HG03354 (cell line): ENCODE measurements around the gene ICE1.
"Not testable (repeated sequence)": the region's sequence is repeated elsewhere in the genome, so short reads cannot be mapped to it uniquely, and the experiment has no call there.

ENCODE experiments used
- ATAC-seq: cut with Tn5 transposase; IDR thresholded peaks from one replicate; pipeline ENCODE4 v1.9.1; 2021; ENCODE audit warnings: mild to moderate bottlenecking; ENCODE audit not compliant: unreplicated experiment, poor library complexity, severe bottlenecking

ICE1 gene

DNA sequence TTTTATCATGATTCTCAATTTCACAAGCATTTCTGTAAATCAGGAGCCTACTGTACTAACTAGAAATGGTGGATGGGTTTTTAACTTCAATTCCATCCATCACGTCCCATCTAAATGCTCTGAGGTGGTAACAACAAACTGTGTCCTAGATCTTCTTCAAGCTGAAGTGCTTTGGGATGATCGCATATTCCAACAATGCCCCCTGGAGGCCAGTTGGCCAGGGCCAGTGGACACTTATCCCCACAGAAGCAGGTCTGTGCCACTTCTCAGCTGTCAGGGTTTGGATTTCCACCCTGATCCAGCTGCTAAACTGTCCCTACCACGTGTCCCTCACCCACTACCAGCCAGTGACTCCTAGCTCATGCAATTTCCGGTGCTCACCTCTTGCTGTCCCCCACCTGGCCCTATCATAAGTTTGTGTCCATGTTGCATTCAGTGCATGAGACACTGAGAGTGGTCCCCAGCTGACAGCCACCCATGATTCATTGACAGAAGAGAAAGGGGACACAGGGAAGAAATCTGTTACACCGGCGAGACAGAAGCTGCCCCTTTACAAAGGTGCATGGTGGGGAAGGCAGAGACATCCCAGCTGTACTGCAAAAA lies 28.0 kb upstream of the ICE1 start:
- not testable (repeated sequence) for ATAC-seq

DNA sequence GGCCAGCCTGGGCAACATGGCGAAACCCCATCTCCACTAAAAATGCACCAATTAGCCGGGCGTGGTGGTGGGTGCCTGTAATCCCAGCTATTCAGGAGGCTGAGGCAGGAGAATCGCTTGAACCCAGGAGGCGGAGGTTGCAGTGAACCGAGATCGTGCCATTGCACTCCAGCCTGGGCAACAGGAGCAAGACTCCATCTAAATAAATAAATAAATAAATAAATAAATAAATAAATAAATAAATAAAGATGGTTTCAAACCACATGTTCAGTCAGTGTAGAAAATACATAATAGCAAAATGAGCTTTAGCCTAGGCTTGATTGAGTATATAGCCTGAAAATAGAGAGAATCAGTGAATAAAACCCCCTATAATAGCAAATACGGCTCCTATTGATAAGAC lies 27.4 kb upstream of the ICE1 start:
- not testable (repeated sequence) for ATAC-seq

DNA sequence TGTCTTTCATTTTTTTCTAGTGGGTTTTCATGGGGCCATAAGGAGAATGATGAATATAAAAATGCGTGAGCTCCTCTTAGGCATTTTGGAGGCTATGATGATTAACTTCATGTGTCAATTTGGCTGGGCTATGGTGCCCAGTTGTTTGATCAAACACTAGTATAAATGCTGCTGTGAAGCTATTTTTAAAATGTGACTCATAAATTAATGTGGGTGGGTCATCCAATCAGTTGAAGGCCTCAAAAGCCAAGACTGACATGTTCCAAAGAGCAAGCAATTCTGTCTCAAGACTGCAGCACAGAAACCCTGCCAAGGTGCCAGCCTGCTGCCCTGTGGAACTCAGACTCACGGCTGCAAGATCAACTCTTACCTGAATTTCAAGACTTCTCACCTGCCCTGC lies 24.4 kb upstream of the ICE1 start:
- no peak for ATAC-seq

DNA sequence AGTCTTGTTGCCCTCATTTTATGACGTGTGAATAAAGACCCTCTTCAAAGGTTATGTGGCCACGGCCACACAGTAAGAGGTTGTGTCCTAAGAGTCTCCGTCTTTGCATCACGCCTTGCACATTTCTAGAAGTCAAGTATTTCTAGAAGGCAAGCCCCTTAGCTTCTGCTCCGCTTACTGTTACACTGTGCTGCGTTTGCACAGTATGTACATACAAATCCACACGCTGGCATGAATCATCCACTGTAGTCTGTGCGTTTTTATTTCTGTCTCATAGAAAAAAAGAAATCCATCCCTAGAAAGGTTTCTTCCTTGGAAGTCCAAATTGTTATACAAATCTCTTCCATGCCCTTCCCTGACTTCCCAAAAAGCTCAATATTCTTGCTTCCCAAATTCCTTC lies 21.4 kb upstream of the ICE1 start:
- ATAC-seq = no peak

GRCh38 chr5:5403741-5404140 lies 18.7 kb upstream of the ICE1 start:
- no peak for ATAC-seq

DNA sequence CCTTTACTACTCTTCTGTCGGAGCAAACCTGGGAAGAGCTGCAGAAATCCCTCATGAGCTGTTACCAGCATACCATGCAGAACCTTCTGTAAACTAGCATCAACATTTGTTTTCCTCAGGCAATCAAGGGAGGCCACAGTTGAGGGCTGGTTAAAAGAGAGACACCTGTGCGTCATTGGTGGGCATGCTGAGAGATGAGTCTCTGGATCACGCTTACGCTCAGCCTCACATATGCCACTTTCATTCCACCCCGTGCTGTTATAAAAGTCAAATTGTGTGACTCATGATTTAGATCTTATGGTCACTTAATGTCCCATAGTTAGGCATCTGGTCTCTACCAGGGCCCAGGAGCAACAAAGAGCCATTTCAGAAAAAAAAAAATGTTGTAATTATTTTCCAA lies 18.1 kb upstream of the ICE1 start:
- ATAC-seq = no peak

DNA sequence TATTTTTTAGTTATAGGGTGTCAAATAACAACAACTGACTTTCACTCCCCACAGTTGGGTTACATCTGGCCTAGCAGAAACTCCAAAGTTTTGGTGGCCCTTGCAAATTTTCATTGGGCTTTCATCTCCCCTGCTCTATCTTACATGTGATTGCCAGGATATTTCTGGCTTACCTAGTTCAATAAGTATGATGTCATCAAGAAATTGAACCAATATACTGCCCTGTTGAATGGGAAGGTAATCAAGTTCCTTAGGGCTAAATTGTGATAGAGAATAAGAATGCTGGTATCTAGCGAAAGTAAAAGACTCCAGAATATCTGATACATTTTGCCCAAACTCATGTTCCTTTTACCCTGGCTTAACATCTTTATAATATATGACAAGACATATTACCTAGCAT lies 17.0 kb upstream of the ICE1 start:
- no peak for ATAC-seq

- ATAC-seq = no peak
Measured at GRCh38 chr5:5407924-5408323, 14.6 kb upstream of the ICE1 start.

GRCh38 chr5:5409151-5409810 lies 13.2 kb upstream of the ICE1 start:
- ATAC-seq = no peak

DNA sequence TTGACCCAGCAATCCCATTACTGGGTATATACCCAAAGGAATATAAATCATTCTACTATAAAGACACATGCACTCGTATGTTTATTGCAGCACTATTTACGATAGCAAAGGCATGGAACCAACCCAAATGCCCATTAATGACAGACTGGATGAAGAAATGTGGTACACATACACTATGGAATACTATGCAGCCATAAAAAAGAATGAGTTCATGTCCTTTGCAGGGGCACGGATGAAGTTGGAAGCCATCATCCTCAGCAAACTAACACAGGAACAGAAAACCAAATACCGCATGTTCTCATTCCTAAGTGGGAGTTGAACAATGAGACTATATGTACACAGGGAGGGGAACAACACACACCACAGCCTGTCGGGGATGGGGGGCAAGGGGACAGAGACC lies 8.6 kb upstream of the ICE1 start:
- ATAC-seq = not testable (repeated sequence)

- no peak for ATAC-seq
Measured at GRCh38 chr5:5414999-5415398, 7.5 kb upstream of the ICE1 start.

GRCh38 chr5:5416733-5417132 lies 5.7 kb upstream of the ICE1 start:
- ATAC-seq = no peak

DNA sequence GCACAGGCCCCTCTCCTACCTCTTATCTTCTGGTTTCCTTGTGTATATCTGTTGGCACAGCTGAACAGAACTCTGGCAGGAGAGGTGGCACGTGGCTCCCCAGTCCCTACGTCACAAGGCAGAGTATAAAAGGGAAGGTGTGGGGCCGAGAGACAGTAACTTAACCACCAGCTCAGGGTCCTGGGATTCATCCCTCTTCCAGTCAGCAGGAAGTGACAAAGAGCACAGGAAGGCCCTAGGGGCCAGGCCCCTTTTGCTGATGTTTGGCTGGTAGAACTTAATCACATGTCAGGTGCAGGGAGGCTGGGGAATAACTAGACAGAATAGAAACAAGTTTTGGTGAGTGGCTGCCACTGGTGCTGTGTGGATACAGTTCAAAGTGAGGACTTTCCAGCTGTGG lies 4.5 kb upstream of the ICE1 start:
- ATAC-seq = no peak

GRCh38 chr5:5418764-5419163 lies 3.7 kb upstream of the ICE1 start:
- no peak for ATAC-seq

DNA sequence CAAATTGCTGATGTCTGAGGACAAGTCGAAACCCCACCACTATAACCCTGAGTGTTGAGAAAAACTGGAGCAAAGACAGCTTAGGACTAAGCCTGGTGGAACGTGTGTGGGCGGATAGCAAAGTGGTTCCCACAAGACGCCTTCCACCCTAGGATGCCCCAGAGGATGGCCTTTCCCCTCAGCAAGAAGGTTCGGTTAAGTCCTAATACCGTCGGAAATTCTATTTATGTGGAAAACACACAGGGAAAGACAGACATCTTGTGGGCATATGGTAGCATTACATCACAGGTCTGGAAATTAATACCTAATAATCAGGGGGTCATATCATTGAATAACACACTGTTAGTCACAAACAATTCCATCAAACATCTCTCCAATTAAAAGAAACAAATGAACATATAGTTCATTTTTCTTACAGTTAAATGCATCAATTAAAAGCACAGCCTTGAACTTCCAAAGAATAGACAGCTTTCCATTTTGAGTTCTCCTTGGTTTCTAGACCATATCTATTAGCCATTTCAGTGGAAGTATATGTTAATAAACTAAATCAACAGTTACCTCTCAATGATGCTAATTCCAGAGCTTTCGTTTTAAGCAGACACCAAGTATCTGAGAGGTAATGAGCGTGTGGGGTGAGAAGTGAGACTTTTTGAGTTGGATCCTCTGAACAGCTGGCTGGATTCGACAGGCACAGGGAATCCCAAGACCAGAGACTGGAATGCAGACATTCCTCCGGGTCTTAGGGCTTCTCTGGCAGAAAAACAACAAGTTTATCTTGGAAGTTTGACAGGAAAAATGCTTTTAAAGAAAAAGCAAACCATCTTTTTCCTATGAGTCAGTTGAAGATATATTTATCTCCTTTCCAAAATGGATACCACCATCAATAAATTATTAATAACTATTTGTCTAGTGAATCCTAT lies 2.9 kb upstream of the ICE1 start:
- ATAC-seq = no peak

DNA sequence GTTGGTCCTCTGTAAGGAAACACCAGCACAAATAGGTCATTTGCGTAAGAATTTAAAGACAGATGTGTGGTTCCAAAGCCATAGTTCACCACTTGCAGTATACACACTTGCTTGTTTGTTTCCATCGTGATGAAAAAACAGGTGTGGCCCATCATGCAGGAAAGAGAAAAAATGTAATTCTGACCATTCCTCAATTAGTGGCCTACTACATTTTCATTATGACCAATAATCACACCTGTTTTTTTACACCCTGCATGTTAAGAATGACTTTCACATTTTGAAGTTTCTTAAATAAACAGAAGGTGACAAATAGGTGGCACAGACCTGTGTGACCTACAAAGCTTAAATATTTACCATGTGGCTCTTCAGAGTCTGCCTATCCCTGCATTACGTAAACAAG lies 2.2 kb upstream of the ICE1 start:
- no peak for ATAC-seq

GRCh38 chr5:5421149-5421960 lies 1.1 kb upstream of the ICE1 start:
- peak; percentile 21 for ATAC-seq

DNA sequence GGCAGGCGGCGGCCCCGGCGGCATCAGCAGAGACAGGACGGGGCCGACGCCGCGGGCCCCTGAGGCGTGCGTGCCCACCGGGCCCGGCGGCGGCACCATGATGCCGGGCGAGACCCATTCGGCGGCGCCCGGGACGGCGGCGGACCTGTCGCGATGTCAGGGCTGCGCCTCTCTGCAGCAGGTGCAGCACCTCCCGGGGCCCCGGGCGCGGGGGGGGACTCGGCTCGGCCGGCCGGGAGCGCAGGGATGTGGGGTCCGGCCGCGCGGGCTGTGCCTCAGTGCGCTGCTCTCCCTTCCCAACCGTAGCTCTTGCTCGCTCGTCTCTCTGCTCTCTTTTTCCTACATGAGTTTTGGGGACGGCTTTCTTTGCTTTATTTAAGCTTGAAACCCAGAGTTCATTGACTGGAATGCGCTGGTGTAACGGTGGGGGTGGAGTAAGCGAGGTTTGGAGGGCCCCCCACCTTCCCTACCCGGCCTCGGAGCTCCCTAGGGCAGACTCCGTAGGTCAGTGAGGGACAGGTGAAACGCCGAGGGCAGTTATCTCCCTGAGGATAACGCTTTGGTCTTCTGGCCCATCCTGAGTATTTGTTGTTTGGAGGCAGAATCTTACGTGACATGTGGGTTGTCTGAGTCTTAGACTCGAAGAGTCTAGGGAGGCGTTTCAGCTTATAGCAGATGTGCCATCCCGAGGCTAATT lies 490 bp downstream of the ICE1 start:
- peak; percentile 9 for ATAC-seq

DNA sequence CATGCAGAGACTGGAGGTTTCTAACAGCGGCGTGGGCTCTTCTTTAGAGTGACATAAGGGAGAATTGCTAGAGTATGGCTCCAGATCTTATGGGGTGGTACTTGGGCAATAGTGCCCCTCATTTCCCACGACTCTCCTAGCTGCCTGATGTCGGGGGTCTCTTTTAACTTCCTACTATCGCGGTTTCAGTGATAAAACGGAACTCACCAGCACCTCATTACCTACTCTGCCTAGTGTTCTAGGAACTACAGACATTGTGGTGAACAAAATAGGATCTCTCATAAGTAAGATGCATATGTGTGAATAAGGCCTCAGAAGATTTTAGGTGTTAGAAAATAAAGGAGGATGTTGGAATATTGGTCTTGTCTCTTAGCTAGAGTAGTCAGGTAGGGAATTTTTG lies 1.1 kb downstream of the ICE1 start:
- no peak for ATAC-seq

DNA sequence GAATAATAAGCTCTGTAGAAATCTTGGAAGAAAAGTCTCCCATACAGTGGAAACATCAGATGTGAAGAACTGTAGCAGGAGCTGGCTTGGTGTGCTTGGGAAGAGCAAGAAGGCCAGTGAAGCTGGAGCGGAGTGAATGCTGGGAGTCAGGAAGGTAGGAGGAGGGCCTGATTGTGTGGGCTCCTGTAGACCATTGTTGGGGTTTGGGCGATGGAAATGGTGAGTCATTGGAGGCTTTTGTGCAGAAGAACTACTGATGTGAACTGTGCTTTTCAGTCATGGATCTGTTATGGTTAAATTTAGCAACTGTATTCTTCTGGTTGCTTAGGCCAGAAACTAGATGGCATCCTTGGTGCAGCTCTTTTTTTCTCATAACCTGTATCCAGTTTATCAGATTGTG lies 2.3 kb downstream of the ICE1 start:
- ATAC-seq = no peak
